ENCODE measurements around the gene NDUFA5. TPM values are rescaled to one million over a fixed set of nuclear protein-coding genes. Genes with fewer than 3 reads are reported as not detected.
"Not testable (repeated sequence)": the region's sequence is repeated elsewhere in the genome, so short reads cannot be mapped to it uniquely, and the experiment has no call there.

The NDUFA5 gene
- total RNA-seq, 1 donor from 2014 or later = 133 TPM

DNA sequence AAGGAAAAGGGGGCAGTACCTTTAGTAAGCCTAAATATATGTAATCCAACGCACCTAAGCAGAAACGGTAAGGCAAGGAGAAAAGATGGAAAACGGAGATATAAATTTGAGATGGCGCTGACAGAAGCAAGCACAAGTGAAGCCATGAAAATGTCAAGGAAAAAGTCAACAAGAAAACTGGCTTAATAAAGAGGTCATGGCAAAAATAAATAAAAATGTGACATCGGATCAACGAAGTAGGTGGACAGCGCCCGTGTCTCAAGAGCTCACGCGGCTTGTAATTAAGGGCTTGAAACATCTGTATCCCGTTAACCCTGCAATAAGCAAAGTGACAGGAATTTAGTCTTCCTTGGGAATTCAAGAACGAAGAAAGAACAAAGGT lies 611 bp downstream of the NDUFA5 start:
- no peak for DNase-seq

DNA sequence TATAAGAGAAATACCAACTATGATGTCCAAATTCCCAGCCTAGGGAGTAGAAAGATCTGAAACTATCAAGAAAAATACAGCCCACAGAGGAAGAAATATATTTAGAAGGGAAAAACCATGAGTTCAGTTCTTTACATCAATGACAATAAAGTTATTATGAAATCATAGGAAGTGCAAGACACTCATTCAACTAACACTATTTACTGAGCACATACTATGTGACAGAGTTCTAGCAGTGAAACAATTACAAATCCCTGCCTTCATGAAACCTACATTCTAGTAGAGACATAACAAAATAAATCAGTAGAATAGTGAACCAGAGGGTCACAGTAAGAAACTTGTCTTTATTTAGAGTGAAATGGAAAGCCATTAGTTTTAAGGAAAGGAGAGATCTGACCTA lies 2.1 kb downstream of the NDUFA5 start:
- no peak for DNase-seq

DNA sequence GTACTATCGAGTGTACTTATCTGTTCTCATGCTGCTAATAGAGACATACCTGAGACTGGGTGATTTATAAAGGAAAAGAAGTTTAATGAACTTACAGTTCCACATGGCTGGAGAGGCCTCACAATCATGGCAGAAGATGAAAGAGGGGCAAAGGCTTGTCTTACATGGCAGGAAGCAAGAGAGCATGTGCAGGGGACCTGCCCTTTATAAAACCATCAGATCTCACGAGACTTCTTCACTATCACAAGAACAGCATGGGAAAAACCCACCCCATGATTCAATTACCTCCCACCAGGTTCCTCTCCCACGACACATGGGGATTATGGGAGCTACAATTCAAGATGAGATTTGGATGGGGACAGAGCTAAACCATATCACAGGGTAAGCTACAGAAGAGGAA lies 4.5 kb downstream of the NDUFA5 start:
- DNase-seq = no peak

DNA sequence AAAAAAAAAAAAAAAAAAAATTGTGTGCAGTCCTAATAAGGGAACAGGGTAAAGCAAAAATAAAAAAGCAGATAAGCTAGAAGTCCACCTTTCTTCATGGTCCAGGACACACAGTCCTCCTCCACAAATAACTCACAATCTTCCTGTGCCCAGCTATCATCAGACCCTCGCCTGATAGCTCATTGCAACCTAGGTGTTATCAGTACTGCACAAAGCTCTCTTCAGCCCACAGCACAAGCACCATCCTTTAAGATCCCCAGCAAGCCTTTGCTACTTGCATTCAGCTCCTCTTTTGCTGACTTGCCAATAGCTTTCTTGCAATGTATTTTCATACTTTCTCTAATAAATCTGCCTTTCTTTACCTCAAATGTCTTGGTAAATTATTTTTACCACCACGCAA lies 5.0 kb downstream of the NDUFA5 start:
- DNase-seq = no peak

DNA sequence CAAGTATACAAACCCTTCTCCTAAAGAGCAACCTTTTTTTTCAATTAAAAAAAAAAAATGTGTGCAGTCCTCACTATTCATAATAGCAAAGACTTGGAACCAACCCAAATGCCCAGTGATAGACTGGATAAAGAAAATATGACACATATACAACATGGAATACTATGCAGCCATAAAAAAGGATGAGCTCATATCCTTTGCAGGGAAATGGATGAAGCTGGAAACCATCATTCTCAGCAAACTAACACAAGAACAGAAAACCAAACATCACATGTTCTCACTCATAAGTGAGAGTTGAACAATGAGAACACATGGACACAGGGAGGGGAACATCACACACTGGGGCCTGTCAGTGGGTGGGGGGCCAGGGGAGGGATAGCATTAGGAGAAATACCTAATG lies 5.5 kb downstream of the NDUFA5 start:
- DNase-seq = not testable (repeated sequence)

DNA sequence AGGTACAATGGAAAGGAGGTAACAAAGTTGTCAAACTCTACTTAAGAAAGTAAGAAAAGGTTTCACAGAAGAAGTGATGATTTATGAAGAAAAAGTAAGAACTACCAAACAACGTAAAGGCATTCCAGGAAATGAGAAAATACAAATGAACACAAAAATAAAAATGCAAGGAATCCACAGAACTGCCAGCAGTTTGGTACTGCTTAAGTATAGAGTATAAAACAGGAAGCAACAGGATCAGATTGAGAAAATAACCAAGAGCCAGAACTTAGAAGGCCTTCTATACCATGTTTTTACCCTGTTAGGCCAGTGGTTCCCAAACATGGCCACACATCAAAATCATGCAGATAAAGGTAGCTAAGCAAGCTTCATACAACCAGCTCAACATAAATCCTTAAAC lies 9.2 kb downstream of the NDUFA5 start:
- no peak for DNase-seq

DNA sequence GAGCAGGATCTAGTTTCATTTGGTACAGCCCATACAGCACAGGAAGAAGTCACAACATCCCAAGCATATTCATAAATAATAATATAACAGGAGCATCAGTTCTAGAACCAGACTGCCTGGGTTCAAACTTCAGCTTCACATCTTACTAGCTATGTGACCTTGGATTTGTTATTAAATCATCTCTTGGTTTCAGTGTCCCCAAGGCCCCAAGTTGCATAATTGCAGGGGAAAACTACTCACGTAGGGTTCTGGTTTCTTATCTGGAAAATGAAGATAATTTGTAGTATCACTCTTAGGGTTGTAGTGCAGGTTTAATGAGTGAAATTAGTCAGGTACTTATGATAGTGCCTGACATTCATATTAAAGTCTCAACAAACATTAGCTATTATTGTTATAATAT lies 17.7 kb downstream of the NDUFA5 start:
- DNase-seq = no peak

DNA sequence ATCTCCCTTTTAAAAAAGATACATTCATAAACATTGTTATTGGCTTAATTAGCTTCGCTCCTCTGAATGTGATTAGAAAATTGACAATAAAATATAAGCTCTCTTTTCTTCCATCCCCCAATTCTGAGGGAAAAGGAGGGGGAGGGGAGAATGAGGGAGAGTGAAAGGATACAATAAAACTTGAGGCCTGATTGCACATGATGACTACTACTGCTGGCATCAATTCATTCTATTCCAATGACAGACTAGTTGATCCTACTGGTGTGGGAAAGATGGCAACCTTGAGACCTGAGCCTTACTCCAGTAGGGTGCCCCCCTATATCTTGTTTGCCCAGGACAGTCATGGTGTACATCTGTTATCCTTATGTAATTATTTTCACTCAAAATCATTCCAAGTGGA lies 18.7 kb downstream of the NDUFA5 start:
- no peak for DNase-seq

DNA sequence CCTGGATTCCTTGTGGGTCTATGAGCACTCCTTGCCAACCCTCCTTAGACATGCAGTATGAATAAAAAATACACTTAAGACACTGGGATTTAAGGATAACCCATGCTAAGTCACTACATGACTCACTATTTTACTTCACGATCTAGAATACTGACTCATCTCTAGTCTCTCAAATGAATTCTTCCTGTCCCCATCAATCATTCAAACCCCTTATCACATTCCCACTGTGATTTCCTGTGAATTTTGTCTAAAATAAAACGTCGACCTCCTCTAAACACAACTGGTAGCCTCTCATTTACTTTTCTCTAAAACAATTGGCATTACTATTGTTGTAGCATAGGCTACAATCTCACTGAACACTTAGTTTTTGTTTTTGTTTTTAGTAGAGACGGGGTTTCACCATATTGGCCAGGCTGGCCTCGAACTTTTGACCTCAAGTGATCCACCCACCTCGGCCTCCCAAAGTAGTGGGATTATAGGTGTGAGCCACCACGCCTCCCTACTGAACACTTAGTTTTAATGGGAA lies 19.4 kb downstream of the NDUFA5 start:
- no peak for DNase-seq

DNA sequence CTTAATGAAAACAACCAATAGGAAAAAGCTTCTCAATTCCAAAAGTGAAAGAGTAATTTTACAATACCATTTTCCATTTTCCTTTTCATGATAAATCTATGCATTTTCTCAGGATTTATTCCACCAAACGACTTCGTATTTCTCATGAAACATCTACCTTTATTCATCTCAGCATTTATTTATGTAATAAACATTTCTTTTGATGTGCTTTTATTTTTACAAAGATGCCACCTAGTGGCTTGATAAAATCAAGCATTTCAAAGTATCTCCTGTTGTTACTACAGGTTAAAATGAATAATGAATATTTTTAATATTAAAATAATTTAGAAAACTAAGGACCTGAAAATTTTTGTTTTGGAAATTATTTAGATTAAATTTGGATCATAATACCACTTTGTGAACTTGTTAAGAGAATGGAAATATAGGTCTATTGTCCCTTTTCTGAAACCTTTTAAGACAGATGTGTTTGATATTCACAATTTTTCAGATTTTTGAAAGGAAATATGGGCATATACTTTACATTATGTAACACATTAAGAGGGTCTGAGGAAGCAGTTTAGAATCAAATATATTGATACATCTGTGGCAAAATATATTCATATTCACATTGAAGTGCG lies 20.5 kb downstream of the NDUFA5 start:
- peak; percentile 56 for DNase-seq

DNA sequence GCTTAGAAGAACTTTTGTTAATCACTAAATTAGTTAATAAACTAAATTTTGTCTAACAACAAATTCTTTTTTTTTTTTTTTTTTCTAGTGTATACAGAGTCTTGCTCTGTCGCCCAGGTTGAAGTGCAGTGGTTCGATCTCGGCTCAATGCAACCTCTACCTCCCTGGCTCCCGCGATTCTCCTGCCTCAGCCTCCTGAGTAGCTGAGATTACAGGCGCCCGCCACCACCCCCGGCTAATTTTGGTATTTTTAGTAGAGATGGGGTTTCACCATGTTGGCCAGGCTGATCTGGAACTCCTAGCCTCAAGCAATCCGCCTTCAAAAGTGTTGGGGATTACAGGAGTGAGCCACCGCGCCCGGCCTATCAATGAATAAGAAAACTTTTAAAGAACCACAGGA lies 22.1 kb downstream of the NDUFA5 start:
- no peak for DNase-seq

DNA sequence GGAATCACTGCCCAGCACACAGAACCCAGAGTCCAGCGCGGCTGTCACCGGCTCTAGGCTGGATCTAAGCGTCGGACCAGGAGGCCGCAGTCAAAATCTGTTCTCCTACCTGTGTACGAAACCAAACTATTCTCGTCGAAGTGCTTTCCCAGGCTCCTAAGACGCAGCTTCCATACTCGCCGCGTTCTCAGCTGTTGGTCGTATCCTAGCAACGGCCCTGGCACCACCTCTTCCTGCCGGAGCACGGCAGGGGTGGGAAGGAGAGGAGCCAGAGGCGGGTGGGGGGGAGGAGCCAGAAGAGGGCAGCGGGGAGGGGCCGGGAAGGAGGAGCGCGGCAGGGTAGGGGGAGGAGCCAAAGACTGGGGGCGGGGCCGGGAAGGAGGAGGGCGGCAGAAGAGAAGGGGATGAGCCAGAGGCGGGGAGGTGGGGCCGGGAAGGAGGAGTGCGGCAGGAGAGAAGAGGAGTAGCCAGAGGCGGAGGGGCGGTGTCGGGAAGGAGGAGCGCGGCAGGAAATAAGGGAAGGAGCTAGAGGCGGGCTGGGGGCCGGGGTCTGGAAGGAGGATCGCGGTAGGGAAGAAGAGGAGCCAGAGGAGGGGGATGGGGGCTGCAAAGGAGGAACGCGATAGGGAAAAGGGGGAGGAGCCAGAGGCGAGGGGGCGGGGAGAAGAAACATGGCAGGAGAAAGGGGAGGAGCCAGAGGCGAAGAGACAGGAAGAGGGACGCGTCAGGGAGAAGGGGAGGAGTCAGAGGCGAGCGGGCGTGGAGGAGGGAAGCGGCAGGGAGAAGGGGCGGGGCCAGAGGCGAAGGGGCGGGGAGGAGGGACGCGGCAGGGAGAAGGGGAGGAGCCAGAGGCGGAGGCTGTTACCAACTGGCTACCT lies 23.0 kb downstream of the NDUFA5 start, which contains the start of gene IQUB:
IQUB (minus strand) TSS at position 213 of the 878 bp plus-strand sequence. CDS start 22,255 bp downstream, outside the sequence.
- peak; percentile 98 for DNase-seq

DNA sequence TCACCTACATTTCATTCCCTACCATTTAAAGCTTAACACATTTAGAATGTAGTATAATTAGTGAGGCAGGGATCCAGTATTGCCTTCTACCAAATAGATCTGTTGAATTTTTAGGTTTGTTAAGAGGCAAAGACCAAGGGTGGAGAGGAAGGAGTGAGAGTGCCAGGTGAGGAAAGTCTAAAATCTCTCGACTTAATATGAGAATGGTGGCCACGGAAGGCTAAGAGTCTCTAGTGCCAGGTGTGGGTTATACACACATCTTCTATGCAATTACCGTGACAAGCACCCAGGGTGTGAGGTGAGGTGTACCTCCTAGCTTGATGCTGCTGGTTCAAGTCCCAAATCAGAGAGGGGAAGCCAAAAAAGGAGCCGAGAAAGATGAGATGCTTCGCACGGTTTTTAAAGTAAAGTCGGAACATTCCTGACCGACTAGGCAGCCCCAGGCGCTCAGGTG lies 23.7 kb downstream of the NDUFA5 start:
- no peak for DNase-seq

DNA sequence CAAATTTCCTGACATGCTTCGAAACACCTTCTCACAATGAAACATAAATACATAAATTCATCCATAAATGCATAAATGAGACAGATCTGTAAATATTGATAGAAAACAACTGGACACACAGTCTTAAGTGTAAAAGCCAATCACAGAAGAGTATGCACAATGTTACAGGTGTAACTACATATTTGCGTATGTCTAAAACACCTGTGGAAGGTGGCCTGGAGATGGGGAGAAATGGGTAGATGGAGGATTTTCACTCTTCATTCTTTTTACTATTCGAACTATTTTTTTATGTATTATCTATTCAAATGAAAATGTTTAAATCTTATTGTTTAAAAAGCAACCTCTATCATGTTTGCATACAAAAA lies 24.1 kb downstream of the NDUFA5 start:
- DNase-seq = no peak

DNA sequence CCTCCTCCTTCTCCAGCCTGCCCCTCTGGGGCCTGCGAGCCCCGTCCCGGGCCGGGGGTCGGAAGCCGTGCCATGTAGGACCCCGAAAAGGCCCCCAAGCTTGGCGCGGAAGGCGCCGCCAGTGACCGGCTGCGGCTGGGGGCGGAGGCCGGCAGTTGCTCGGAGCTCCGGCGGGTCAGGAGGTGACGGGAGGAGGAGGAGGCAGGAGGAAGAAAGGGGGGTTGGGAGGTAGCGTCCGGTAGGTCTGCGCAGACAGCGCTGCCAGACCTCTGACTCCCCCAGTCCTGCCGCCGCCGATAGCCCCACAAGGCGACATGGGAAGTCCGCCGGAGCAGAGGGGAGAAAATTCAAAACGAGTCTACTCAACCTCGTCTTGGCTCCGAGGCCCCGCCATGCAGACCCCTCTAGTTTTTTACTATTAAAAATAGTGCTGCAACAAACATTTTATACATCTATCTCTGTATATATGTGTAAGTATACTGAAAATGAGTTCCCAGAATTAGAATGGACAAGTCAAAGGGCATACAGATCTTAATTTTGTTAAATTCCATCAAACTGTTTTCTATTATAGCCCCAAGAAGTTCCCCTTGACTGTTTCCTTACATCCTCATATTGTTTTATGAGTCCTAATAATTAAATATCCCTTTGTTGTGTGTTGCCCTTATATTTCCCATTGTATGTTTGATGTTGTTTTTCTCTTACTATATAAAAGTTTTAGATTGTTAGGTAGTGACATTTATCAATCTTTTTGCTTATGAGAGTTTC lies 24.6 kb downstream of the NDUFA5 start:
- DNase-seq = peak; percentile 39

DNA sequence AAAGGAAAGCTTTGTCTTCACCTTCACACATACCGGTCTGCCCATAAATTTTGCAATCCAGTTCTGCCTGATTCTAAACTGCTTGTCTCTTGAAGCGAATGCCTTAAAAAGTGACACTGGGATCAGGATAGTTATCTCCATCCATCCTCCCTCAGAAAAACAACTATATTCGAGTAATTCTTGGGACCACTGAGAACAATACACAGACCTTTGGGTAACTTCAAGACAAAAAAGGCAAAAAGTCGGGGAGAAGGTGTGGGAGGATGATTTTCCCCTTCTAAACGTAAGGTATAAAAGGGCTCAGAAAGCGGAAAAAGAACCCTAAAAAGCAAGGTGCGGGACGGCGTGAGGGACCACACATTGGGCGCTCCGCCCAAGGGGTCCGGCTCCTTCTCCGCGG lies 25.3 kb downstream of the NDUFA5 start:
- DNase-seq = not testable (repeated sequence)

DNA sequence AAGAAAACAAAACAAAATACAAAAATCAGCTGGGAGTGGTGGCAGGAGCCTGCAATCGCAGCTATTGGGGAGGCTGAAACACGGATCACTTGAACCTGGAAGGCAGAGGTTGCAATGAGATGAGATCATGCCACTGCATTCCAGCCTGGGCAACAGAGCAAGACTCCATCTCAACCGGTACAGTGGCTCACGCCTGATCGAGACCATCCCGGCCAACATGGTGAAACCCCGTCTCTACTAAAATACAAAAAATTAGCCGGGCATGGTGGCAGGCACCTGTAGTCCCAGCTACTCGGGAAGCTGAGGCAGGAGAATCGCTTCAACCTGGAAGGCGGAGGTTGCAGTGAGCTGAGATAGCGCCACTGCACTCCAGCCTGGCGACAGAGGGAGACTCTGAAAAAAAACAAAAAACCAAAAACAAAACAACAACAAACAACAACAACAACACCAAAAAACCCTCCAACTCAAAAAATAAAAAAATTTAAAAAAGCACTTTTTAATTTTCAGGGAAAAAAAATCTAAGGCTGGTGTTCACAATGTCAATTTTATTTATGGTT lies 27.5 kb downstream of the NDUFA5 start:
- not testable (repeated sequence) for DNase-seq

DNA sequence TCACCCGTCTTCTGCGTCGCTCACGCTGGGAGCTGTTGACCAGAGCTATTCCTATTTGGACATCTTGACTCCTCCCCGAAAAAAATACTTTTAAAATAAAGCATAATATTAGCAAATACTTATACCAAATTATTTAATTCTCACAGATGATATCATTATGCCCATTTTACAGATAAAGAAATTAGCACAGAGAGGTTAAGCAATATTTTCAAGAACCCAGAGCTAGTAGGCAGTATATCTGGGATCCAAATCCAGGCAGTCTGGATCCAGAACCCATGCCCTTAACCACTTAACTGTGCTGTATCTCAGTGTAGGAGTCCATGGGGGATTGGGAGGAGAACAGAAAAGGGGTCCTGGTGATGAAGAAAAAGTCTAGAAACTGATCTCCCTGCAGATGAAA lies 29.4 kb downstream of the NDUFA5 start:
- DNase-seq = no peak

DNA sequence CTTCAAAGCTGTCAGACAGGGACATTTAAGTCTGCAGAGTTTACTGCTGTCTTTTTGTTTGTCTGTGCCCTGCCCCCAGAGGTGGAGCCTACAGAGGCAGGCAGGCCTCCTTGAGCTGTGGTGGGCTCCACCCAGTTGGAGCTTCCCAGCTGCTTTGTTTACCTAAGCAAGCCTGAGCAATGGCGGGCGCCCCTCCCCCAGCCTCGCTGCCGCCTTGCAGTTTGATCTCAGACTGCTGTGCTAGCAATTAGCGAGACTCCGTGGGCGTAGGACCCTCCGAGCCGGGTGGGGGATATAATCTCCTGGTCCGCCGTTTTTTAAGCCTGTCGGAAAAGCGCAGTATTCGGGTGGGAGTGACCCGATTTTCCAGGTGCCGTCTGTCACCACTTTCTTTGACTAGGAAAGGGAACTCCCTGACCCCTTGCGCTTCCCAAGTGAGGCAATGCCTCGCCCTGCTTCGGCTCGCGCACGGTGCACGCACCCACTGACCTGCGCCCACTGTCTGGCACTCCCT lies 29.8 kb downstream of the NDUFA5 start:
- DNase-seq = not testable (repeated sequence)

DNA sequence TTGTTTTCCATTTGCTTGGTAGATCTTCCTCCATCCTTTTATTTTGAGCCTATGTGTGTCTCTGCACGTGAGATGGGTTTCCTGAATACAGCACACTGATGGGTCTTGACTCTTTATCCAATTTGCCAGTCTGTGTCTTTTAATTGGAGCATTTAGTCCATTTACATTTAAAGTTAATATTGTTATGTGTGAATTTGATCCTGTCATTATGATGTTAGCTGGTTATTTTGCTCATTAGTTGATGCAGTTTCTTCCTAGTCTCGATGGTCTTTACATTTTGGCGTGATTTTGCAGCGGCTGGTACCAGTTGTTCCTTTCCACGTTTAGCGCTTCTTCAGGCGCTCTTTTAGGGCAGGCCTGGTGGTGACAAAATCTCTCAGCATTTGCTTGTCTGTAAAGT lies 31.1 kb downstream of the NDUFA5 start:
- DNase-seq = not testable (repeated sequence)

DNA sequence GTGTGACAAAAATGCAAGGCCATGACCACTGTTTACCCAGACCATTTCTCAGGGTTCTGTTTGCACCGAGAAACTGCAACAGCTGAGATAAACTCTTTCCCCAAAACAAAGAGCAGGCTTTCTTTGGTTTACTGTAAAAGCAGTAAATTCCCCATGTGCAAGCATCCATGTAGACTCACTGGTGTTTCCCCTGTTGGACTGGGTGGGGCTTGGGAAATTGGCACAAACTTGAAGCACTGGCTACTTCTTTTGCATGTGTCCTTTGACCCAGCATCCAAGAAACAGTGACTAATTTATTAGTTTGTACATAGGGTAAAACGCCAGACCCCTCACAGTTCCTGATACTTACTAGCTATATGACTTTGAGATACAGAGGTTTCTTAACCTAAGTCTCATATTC lies 35.6 kb downstream of the NDUFA5 start:
- DNase-seq = no peak

DNA sequence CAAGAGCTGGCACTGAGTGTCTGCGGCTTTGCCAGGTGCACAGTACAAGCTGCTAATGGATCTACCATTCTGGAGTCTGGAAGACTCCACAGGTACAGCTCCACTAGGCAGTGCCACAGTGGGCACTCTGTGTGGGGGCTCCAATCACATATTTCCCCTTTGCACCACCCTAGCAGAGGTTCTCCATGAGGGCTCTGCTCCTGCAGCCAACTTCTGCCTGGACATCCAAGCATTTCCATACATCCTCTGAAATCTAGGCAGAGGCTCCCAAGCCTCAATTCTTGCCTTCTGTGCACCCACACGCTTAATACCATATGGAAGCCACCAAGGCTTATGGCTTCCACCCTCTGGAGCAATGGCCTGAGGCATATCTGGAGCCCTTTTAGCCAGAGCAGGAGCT lies 52.4 kb downstream of the NDUFA5 start:
- DNase-seq = no peak

Data from tongue (tissue), 2 donors.